A673 (cell line): Measurements from ENCODE around the gene CTSZ. TPM values are rescaled to one million over a fixed set of nuclear protein-coding genes. Genes with fewer than 3 reads are reported as not detected.

Source experiments
- Bru-seq: library from RNA; stranded (reverse); fragments of 400-500 nt; gene quantifications from one replicate; lab custom pipeline; 2021; lab: Mats Ljungman, UMichigan
- BruChase-seq, 2 experiments: library from RNA; stranded (reverse); fragments of 400-500 nt; gene quantifications; one replicate each; lab custom pipeline; 2021; lab: Mats Ljungman, UMichigan
- BruUV-seq: library from RNA; stranded (reverse); fragments of 400-500 nt; replicated peaks from 2 replicates; lab custom pipeline; 2021; lab: Mats Ljungman, UMichigan
- CTCF ChIA-PET: fragments of 300-600 bp; sonication (Branson Sonifier 250); formaldehyde crosslinking; loops from one replicate; lab custom pipeline; 2022; ENCODE audit warnings: antibody characterized with exemption; lab: Charles Lee
- POLR2A ChIA-PET: fragments of 300-600 bp; sonication (Branson Sonifier 250); formaldehyde crosslinking; loops from one replicate; lab custom pipeline; 2022; ENCODE audit warnings: antibody characterized with exemption; ENCODE audit not compliant: low non-redundant PET; lab: Charles Lee
- DNase-seq: peaks from one replicate; pipeline ENCODE4 v3.0.0-alpha.2; 2015; ENCODE audit warnings: low spot score
- H3K27ac ChIP-seq: fragments of 200-600 bp; sonication (generic); 2 replicates; pipeline ENCODE4 v1.5.1; 2016; ENCODE audit warnings: mixed run types, low read depth, mild to moderate bottlenecking, mixed read lengths, antibody characterized with exemption, low read length; ENCODE audit not compliant: poor library complexity, severe bottlenecking
- H3K27me3 ChIP-seq: fragments of 200-600 bp; sonication (generic); replicated peaks from 2 replicates; pipeline ENCODE4 v1.6.1; 2017; ENCODE audit warnings: mixed run types, low read depth, mild to moderate bottlenecking, mixed read lengths, antibody characterized with exemption, low read length; ENCODE audit not compliant: insufficient read depth, poor library complexity
- H3K36me3 ChIP-seq: fragments of 200-600 bp; sonication (generic); 2 replicates; pipeline ENCODE4 v1.6.1; 2016; ENCODE audit warnings: mixed run types, mild to moderate bottlenecking, mixed read lengths, antibody characterized with exemption, low read length; ENCODE audit not compliant: insufficient read depth, poor library complexity, severe bottlenecking
- H3K4me1 ChIP-seq: fragments of 200-600 bp; sonication (generic); 2 replicates; pipeline ENCODE4 v1.6.1; 2017; ENCODE audit warnings: mixed run types, mild to moderate bottlenecking, mixed read lengths, antibody characterized with exemption, low read length; ENCODE audit not compliant: insufficient read depth, poor library complexity, severe bottlenecking
- H3K4me3 ChIP-seq: fragments of 200-600 bp; sonication (generic); 2 replicates; pipeline ENCODE4 v1.5.1; 2016; ENCODE audit warnings: low read depth, mixed run types, mild to moderate bottlenecking, mixed read lengths, low read length; ENCODE audit not compliant: poor library complexity, severe bottlenecking
- H3K9me3 ChIP-seq: fragments of 200-600 bp; sonication (generic); 2 replicates; pipeline ENCODE4 v1.6.1; 2016; ENCODE audit warnings: mixed run types, low read depth, mild to moderate bottlenecking, mixed read lengths, antibody characterized with exemption, low read length; ENCODE audit not compliant: poor library complexity, severe bottlenecking
- EZH2 ChIP-seq: fragments of 200-600 bp; sonication (generic); IDR thresholded peaks from 2 replicates; pipeline ENCODE4 v1.6.1; 2017; ENCODE audit warnings: borderline replicate concordance, low read depth, mild to moderate bottlenecking, mixed read lengths, antibody characterized with exemption, low read length; ENCODE audit not compliant: poor library complexity, severe bottlenecking
- intact Hi-C: fragments of 100-400 bp; cut with micrococcal nuclease; formaldehyde crosslinking; loops from one replicate; pipeline ENCODE4 v1.10.0; 2022; ENCODE audit not compliant: unreplicated experiment
- long read RNA-seq: library from polyadenylated mRNA; stranded (forward); transcript quantifications from one replicate; pipeline ENCODE4 v2.0.0, GENCODE V29; 2022
- total RNA-seq: library from RNA; stranded (reverse); gene quantifications from 2 replicates; pipeline ENCODE4 v1.2.3, GENCODE V29; 2021
- TF ChIP-seq, protein P1 (sequence below): fragments of 300-800, 200-600 bp; sonication (generic); conservative IDR thresholded peaks from 2 replicates; pipeline ENCODE4 v1.5.1; 2017; ENCODE audit warnings: low read depth, mild to moderate bottlenecking, antibody characterized with exemption, low read length, moderate library complexity, mixed read lengths

Gene CTSZ
- total RNA-seq (1.2 and 1.4 TPM in 2 replicates), Bru-seq, nascent RNA (percentile 18 among the genes with signal in this experiment), BruChase-seq, experiment 1, labeled RNA remaining after a 2-hour chase (percentile 22 among the genes with signal in this experiment), BruChase-seq, experiment 2, labeled RNA remaining after a 6-hour chase (percentile 28 among the genes with signal in this experiment)
- long read RNA-seq: 0 reads

DNA sequence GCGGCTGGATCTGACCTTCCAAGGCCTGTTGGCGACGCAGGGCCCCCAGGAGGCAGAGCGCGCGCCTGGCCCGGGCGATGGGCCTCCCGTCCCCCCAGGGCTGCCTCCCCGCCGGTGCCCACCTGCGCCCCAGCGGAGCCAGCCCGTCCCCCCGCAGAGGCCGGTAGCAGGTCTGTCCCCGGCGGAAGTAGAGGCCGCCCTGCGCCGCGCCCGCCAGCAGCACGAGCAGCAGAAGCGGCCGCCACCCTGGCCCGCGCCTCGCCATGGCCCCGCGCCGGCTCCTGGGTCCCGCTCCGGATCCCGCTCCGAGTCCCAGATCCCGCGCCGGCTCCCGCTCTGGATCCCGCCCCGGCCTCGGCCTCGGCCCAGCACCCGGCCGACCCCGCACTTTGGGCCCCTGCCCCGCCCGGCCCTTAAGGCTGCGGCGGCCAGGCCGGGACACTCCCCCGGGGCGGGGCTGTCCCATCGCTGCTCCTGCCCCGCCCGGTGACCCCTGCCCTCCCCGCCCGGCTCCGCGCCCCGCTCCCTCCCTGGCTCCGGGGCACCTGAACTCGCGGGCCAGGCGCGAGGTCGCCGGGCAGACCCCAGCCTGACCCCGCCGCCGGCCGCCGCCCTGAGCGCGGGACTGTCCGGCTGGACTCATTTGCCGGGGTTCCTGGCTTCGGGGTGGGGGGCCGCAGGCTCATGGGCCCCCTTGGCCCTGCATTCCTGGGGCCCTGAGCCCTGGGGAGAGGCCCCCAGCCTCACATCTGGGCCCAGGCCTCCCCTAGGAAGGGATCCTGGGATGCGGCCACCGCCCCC lies at the start of gene CTSZ:
CTSZ (minus strand) TSS at position 391 of the 801 bp plus-strand sequence; CDS start at position 265, 126 bp downstream.
- Histone ChIP-seq H3K4me3 (peak within 1 kb of the TSS; percentile 25), H3K9me3 (no peaks in the 10 kb centered on the region), H3K27ac (no peak within 1 kb of the TSS), H3K4me1 (peaks cover 8% of the 10 kb centered on the region), H3K27me3 (no peaks in the 10 kb centered on the region), H3K36me3 (no peaks in the 10 kb centered on the region)
- BruUV-seq: no TSS peak
- intact Hi-C loops: no loop called here
- ChIA-PET CTCF (no interaction called here), POLR2A (no interaction called here)
- TF ChIP-seq EZH2: no peak
- TF ChIP-seq, protein P1, sequence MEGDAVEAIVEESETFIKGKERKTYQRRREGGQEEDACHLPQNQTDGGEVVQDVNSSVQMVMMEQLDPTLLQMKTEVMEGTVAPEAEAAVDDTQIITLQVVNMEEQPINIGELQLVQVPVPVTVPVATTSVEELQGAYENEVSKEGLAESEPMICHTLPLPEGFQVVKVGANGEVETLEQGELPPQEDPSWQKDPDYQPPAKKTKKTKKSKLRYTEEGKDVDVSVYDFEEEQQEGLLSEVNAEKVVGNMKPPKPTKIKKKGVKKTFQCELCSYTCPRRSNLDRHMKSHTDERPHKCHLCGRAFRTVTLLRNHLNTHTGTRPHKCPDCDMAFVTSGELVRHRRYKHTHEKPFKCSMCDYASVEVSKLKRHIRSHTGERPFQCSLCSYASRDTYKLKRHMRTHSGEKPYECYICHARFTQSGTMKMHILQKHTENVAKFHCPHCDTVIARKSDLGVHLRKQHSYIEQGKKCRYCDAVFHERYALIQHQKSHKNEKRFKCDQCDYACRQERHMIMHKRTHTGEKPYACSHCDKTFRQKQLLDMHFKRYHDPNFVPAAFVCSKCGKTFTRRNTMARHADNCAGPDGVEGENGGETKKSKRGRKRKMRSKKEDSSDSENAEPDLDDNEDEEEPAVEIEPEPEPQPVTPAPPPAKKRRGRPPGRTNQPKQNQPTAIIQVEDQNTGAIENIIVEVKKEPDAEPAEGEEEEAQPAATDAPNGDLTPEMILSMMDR: no peak
- DNase-seq: no peak

DNA sequence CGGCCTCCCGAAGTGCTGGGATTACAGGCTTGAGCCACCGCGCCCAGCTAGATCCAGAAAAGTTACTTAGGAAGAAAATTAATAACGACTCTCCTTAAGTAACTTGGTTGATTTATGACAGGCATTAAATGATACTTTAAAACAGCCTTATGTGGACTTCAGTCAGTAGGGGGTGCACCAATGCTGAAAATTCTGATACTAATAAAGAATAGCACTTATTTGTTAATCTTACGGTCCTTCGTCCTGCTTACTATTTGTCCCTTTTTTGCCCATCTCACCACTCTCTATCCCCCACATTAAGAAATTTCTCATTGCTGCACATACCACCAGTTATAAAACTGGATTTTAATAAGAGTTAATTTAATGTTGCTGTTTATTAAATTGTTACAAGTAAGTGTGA lies 48.2 kb upstream of the CTSZ start:
- Histone ChIP-seq H3K4me1 (no peaks in the 10 kb centered on the region), H3K36me3 (no peaks in the 10 kb centered on the region), H3K27ac (no peak overlapping the region), H3K27me3 (peaks cover 58% of the 10 kb centered on the region), H3K4me3 (no peak overlapping the region), H3K9me3 (no peaks in the 10 kb centered on the region)
- BruUV-seq: no TSS peak
- intact Hi-C loops: no loop called here
- TF ChIP-seq, protein P1: peak; percentile 34; the same call in 1 of the 2 replicates
- no peak for TF ChIP-seq EZH2
- DNase-seq: peak; percentile 22
- CTCF ChIA-PET: interaction anchor here (0.7 kb wide), 1 partner anchor 33 kb away, joined by 3 read pairs; no protein-coding TSS in a partner anchor
- POLR2A ChIA-PET: no interaction called here

DNA sequence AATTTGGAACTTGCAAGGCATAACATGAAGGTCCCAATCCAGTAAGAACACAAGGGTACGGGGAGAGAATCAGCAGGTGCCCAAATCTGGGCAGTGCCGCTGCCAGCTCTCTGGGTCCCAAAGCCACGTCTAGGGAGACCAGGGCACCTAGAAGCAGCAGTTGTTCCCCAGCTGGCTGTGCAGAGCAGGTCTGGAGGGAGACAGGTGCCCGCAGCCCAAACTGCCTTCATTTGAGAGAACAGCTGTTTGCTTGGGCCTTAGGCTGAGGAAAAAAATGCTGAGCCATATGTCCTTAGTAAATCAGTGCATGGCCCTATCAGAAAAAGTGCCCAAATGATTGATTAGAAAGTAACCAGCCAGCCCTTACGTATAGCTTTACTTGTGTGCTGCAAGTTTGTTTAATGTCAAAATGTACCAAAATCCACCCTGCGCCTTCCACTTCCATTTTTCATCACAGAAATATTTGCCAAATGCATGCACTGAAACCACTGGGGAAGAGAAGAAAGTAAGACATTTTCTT lies 44.7 kb upstream of the CTSZ start:
- ChIA-PET POLR2A (no interaction called here), CTCF (no interaction called here)
- no peaks in the 10 kb centered on the region for H3K9me3 ChIP-seq
- H3K27ac ChIP-seq: no peak overlapping the region
- H3K4me1 ChIP-seq: no peaks in the 10 kb centered on the region
- DNase-seq: no peak
- no TSS peak for BruUV-seq
- no peaks in the 10 kb centered on the region for H3K36me3 ChIP-seq
- H3K4me3 ChIP-seq: no peak overlapping the region
- TF ChIP-seq, protein P1: no peak
- TF ChIP-seq EZH2: no peak
- intact Hi-C loops: no loop called here
- peaks cover 54% of the 10 kb centered on the region for H3K27me3 ChIP-seq
